HepG2 (cell line): ENCODE measurements around the gene PPP1R15B. TPM values are rescaled to one million over a fixed set of nuclear protein-coding genes. Genes with fewer than 3 reads are reported as not detected.

ENCODE experiments used
- BRD4 ChIP-seq: sonication (generic); formaldehyde crosslinking; IDR thresholded peaks from 2 replicates; pipeline ENCODE4 v1.4.0; 2020; ENCODE audit warnings: missing genetic modification reagents
- GABPA ChIP-seq, 2 experiments: IDR thresholded peaks; 2 replicates each; pipeline ENCODE4 v1.6.1; 2011 to 2016; ENCODE audit warnings: low read depth in 2 of 2, low read length in 1 of 2, missing biosample characterization in 1 of 2, missing genetic modification characterization in 1 of 2
- HNF4G ChIP-seq, 2 experiments: sonication (generic) in 1 of 2; formaldehyde crosslinking in 1 of 2; IDR thresholded peaks; 2 replicates each; pipeline versions ENCODE4 v1.4.0 to v1.6.1; 2011 to 2020; ENCODE audit warnings: borderline replicate concordance in 2 of 2, low read depth in 2 of 2, mild to moderate bottlenecking in 2 of 2, low read length in 1 of 2, missing genetic modification reagents in 1 of 2, moderate library complexity in 1 of 2
- JDP2 ChIP-seq: sonication (generic); formaldehyde crosslinking; IDR thresholded peaks from 2 replicates; pipeline ENCODE4 v1.8.1; 2022; ENCODE audit warnings: missing genetic modification reagents, borderline replicate concordance
- KDM3A ChIP-seq: IDR thresholded peaks from 2 replicates; pipeline ENCODE4 v1.6.1; 2018; ENCODE audit warnings: low read depth, missing compliant biosample characterization
- LRRFIP1 ChIP-seq: sonication (generic); formaldehyde crosslinking; conservative IDR thresholded peaks from 2 replicates; pipeline ENCODE4 v1.4.0; 2020; ENCODE audit warnings: missing genetic modification reagents
- NONO ChIP-seq, 2 experiments: fragments of 450-650 bp in 1 of 2; sonication (generic) in 1 of 2; formaldehyde crosslinking in 1 of 2; IDR thresholded peaks in 1 of 2; conservative IDR thresholded peaks in 1 of 2; 2 replicates each; pipeline versions ENCODE4 v1.6.1 to v1.8.0; 2017 to 2022; ENCODE audit warnings: mild to moderate bottlenecking in 1 of 2, missing genetic modification reagents in 1 of 2, moderate library complexity in 1 of 2
- POGZ ChIP-seq: sonication (generic); formaldehyde crosslinking; IDR thresholded peaks from 2 replicates; pipeline ENCODE4 v1.4.0; 2020; ENCODE audit warnings: mild to moderate bottlenecking, missing genetic modification reagents
- RBFOX2 ChIP-seq: fragments of 200-400 bp; formaldehyde crosslinking; IDR thresholded peaks from 2 replicates; pipeline ENCODE4 v1.6.1; 2017; ENCODE audit warnings: low read depth, mild to moderate bottlenecking, low read length
- RCOR2 ChIP-seq: IDR thresholded peaks from 2 replicates; pipeline ENCODE4 v1.6.1; 2016; ENCODE audit warnings: missing biosample characterization, missing genetic modification reagents
- RFXAP ChIP-seq: sonication (generic); formaldehyde crosslinking; IDR thresholded peaks from 2 replicates; pipeline ENCODE4 v1.4.0; 2020; ENCODE audit warnings: missing genetic modification reagents, borderline replicate concordance
- SIX1 ChIP-seq: sonication (generic); formaldehyde crosslinking; IDR thresholded peaks from 2 replicates; pipeline ENCODE4 v1.4.0; 2020; ENCODE audit warnings: missing genetic modification reagents, borderline replicate concordance
- TBL1XR1 ChIP-seq: fragments of 150-350 bp; IDR thresholded peaks from 2 replicates; pipeline ENCODE4 v1.6.1; 2014; ENCODE audit warnings: borderline replicate concordance, low read length; ENCODE audit not compliant: partially characterized antibody
- TP53 ChIP-seq: sonication (generic); formaldehyde crosslinking; conservative IDR thresholded peaks from 2 replicates; pipeline ENCODE4 v1.4.0; 2020; ENCODE audit warnings: missing genetic modification reagents
- ZBTB20 ChIP-seq: sonication (generic); formaldehyde crosslinking; IDR thresholded peaks from 2 replicates; pipeline ENCODE4 v1.8.1; 2023; ENCODE audit warnings: missing genetic modification reagents, low read depth, mild to moderate bottlenecking, borderline replicate concordance
- ZFP90 ChIP-seq: sonication (generic); formaldehyde crosslinking; IDR thresholded peaks from 2 replicates; pipeline ENCODE4 v1.8.0; 2022; ENCODE audit warnings: missing genetic modification reagents, mild to moderate bottlenecking, inconsistent platforms, borderline replicate concordance
- ZNF207 ChIP-seq: fragments of 450-650 bp; IDR thresholded peaks from 2 replicates; pipeline ENCODE4 v1.6.1; 2016; ENCODE audit warnings: antibody characterized with exemption, borderline replicate concordance
- ZNF274 ChIP-seq: sonication (generic); formaldehyde crosslinking; IDR thresholded peaks from 2 replicates; pipeline ENCODE4 v1.5.1; 2020; ENCODE audit warnings: mild to moderate bottlenecking, missing genetic modification reagents
- ZNF317 ChIP-seq: sonication (generic); formaldehyde crosslinking; IDR thresholded peaks from 2 replicates; pipeline ENCODE4 v1.5.0; 2020; ENCODE audit warnings: mild to moderate bottlenecking, missing genetic modification reagents
- ZNF724P ChIP-seq: sonication (generic); formaldehyde crosslinking; IDR thresholded peaks from 2 replicates; pipeline ENCODE4 v1.8.0; 2022; ENCODE audit warnings: missing genetic modification reagents, borderline replicate concordance
- ZNF775 ChIP-seq: sonication (generic); formaldehyde crosslinking; IDR thresholded peaks from 2 replicates; pipeline ENCODE4 v1.4.0; 2020; ENCODE audit warnings: missing genetic modification reagents, mild to moderate bottlenecking, moderate library complexity, borderline replicate concordance
- ZZZ3 ChIP-seq: sonication (generic); formaldehyde crosslinking; IDR thresholded peaks from 2 replicates; pipeline ENCODE4 v1.4.0; 2020; ENCODE audit warnings: missing genetic modification reagents, mild to moderate bottlenecking, borderline replicate concordance
- polyA plus RNA-seq, 8 experiments: library from polyadenylated mRNA; depleted of rRNA in 3 of 8; stranded (reverse) in 7 of 8; unstranded in 1 of 8; fragments of >200 nt; fragmentation: Illumina TruSeq in 4 of 8; extraction: Trizol in 4 of 8; gene quantifications; 2 replicates each; pipeline versions ENCODE4 v1.2.1 to v1.2.3, GENCODE V29; 2011 to 2016; ENCODE audit warnings: low read depth in 4 of 8, missing spikeins in 1 of 8, mixed read lengths in 1 of 8; ENCODE audit not compliant: insufficient read depth in 1 of 8
- total RNA-seq, 5 experiments: library from RNA; depleted of rRNA; stranded (reverse); fragments of >200 nt; fragmentation: Illumina TruSeq; extraction: Trizol; gene quantifications; 2 replicates each; pipeline ENCODE4 v1.2.3, GENCODE V29; 2016; ENCODE audit warnings: low read depth in 1 of 5
- TF ChIP-seq, protein P1 (sequence below): IDR thresholded peaks from 2 replicates; pipeline ENCODE4 v1.6.1; 2016
- TF ChIP-seq, protein P2 (sequence below): sonication (generic); formaldehyde crosslinking; IDR thresholded peaks from 2 replicates; pipeline ENCODE4 v1.4.0; 2020; ENCODE audit warnings: missing genetic modification reagents, borderline replicate concordance

PPP1R15B gene
- total and polyA plus RNA-seq, 2 of the 13 experiments (the other 11 are each of a cell fraction or from before 2014, with no cell fraction given), result 13.4 to 23.8 TPM

DNA sequence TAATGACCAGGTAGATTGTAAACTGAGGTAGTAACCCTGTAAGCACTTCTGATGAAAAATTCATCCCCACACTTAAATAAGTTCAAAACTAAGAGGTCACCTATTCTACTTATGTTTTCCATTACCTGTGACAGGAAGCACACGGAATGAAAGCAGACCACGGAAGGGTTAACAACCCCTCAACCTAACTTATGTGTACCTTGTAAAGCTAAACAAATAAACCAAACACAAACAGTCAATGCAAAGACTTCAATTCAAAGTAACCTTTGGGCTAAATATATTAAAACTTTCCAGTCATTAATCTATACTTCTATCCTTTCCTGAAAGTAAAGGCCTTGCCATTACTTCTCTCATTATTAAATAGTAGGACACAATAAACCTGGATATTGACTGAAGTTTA is 7.0 kb downstream of the PPP1R15B start (continued):
- no peak for TF ChIP-seq ZFP90 (CRISPR knock-in tag)
- no peak for TF ChIP-seq BRD4 (CRISPR knock-in tag)
- TF ChIP-seq TBL1XR1, result no peak
- TF ChIP-seq JDP2 (CRISPR knock-in tag), result no peak
- TF ChIP-seq ZBTB20 (CRISPR knock-in tag), result peak; percentile 46; the same call in 1 of the 2 replicates
- TF ChIP-seq TP53 (CRISPR knock-in tag), result no peak
- no peak for TF ChIP-seq ZNF775
- TF ChIP-seq HNF4G (IDR thresholded peaks at IDR 0.05; ENCODE audit: borderline replicate concordance, low read depth, low read length), result peak; percentile 13; the same call in 1 of the 2 replicates
- no peak for TF ChIP-seq HNF4G (CRISPR knock-in tag; IDR thresholded peaks at IDR 0.05; ENCODE audit: borderline replicate concordance, low read depth)
- TF ChIP-seq KDM3A (CRISPR knock-in tag), result no peak
- no peak for TF ChIP-seq ZNF274
- no peak for TF ChIP-seq GABPA (IDR thresholded peaks at IDR 0.05; ENCODE audit: low read depth, low read length)
- peak; percentile 40; the same call in 1 of the 2 replicates for TF ChIP-seq GABPA (CRISPR knock-in tag; IDR thresholded peaks at IDR 0.05; ENCODE audit: low read depth)
- TF ChIP-seq LRRFIP1 (CRISPR knock-in tag), result no peak
- TF ChIP-seq ZNF207, result no peak
- TF ChIP-seq, protein P1, sequence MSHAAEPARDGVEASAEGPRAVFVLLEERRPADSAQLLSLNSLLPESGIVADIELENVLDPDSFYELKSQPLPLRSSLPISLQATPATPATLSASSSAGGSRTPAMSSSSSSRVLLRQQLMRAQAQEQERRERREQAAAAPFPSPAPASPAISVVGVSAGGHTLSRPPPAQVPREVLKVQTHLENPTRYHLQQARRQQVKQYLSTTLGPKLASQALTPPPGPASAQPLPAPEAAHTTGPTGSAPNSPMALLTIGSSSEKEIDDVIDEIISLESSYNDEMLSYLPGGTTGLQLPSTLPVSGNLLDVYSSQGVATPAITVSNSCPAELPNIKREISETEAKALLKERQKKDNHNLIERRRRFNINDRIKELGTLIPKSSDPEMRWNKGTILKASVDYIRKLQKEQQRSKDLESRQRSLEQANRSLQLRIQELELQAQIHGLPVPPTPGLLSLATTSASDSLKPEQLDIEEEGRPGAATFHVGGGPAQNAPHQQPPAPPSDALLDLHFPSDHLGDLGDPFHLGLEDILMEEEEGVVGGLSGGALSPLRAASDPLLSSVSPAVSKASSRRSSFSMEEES (CRISPR knock-in tag), result no peak
- no peak for TF ChIP-seq RFXAP (CRISPR knock-in tag)
- TF ChIP-seq SIX1 (CRISPR knock-in tag), result no peak
- no peak for TF ChIP-seq ZZZ3 (CRISPR knock-in tag)
- TF ChIP-seq ZNF317 (CRISPR knock-in tag), result no peak
- TF ChIP-seq, protein P2, sequence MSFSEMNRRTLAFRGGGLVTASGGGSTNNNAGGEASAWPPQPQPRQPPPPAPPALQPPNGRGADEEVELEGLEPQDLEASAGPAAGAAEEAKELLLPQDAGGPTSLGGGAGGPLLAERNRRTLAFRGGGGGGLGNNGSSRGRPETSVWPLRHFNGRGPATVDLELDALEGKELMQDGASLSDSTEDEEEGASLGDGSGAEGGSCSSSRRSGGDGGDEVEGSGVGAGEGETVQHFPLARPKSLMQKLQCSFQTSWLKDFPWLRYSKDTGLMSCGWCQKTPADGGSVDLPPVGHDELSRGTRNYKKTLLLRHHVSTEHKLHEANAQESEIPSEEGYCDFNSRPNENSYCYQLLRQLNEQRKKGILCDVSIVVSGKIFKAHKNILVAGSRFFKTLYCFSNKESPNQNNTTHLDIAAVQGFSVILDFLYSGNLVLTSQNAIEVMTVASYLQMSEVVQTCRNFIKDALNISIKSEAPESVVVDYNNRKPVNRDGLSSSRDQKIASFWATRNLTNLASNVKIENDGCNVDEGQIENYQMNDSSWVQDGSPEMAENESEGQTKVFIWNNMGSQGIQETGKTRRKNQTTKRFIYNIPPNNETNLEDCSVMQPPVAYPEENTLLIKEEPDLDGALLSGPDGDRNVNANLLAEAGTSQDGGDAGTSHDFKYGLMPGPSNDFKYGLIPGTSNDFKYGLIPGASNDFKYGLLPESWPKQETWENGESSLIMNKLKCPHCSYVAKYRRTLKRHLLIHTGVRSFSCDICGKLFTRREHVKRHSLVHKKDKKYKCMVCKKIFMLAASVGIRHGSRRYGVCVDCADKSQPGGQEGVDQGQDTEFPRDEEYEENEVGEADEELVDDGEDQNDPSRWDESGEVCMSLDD (CRISPR knock-in tag), result no peak
- TF ChIP-seq RBFOX2, result peak; percentile 36; the same call in 1 of the 2 replicates
- no peak for TF ChIP-seq NONO (IDR thresholded peaks at IDR 0.05)
- no peak for TF ChIP-seq NONO (CRISPR knock-in tag; conservative IDR thresholded peaks at IDR 0.05)
- no peak for TF ChIP-seq RCOR2
- no peak for TF ChIP-seq POGZ
- no peak for TF ChIP-seq ZNF724P (CRISPR knock-in tag)
